ENCODE results near the gene CLCF1.

Gene CLCF1

DNA sequence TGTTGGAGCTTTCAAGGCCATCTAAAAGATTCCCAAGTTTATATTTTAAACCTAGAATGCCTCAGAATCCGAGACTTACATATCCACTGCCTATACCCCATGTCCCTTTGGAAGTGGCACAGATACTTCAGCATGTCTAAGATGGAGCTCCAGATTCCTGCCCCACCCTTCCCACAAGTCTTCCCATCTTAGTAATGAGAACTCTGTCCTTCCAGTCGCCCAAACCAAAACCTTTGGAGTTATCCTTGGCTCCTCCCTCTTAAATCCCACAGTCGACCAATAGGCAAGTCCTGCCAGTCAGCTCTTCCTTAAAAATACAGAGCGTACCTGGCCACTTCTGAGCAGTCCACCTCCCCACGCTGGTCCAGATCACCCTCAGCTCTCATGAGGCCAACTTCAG lies 24.4 kb downstream of the CLCF1 start:
- Histone ChIP-seq H3K9me3 (ENCODE audit: low read length) (no peaks in the 10 kb centered on the region), H3K4me1 (ENCODE audit: insufficient read depth, low read length) (peaks cover 18% of the 10 kb centered on the region), H3K27ac (ENCODE audit: low read depth, low read length) (no peak overlapping the region), H3K9ac (ENCODE audit: low read length) (no peak overlapping the region), H3K27me3 (ENCODE audit: control insufficient read depth in 1 of 2, insufficient read depth in 2 of 2, low read length in 2 of 2) (no peaks in the 10 kb centered on the region), H3K4me3 (ENCODE audit: low read depth in 1 of 2, low read length in 2 of 2) (no peak overlapping the region), H3K36me3 (ENCODE audit: insufficient read depth, low read length) (no peaks in the 10 kb centered on the region)

GRCh38 chr11:67347964-67348749 lies 25.2 kb downstream of the CLCF1 start:
- H3K9ac ChIP-seq (ENCODE audit: low read length): no peak overlapping the region
- H3K4me1 ChIP-seq (ENCODE audit: insufficient read depth, low read length): peaks cover 14% of the 10 kb centered on the region
- H3K4me3 ChIP-seq (ENCODE audit: low read depth in 1 of 2, low read length in 2 of 2): no peak overlapping the region
- no peaks in the 10 kb centered on the region for H3K27me3 ChIP-seq (ENCODE audit: control insufficient read depth in 1 of 2, insufficient read depth in 2 of 2, low read length in 2 of 2)
- H3K27ac ChIP-seq (ENCODE audit: low read depth, low read length): no peak overlapping the region
- no peaks in the 10 kb centered on the region for H3K9me3 ChIP-seq (ENCODE audit: low read length)
- H3K36me3 ChIP-seq (ENCODE audit: insufficient read depth, low read length): no peaks in the 10 kb centered on the region

GRCh38 chr11:67345920-67346819 lies 27.2 kb downstream of the CLCF1 start:
- no peak overlapping the region for H3K27ac ChIP-seq (ENCODE audit: low read depth, low read length)
- H3K4me3 ChIP-seq (ENCODE audit: low read depth in 1 of 2, low read length in 2 of 2): no peak overlapping the region
- H3K9ac ChIP-seq (ENCODE audit: low read length): no peak overlapping the region
- no peaks in the 10 kb centered on the region for H3K36me3 ChIP-seq (ENCODE audit: insufficient read depth, low read length)
- H3K27me3 ChIP-seq (ENCODE audit: control insufficient read depth in 1 of 2, insufficient read depth in 2 of 2, low read length in 2 of 2): no peaks in the 10 kb centered on the region
- no peaks in the 10 kb centered on the region for H3K9me3 ChIP-seq (ENCODE audit: low read length)
- H3K4me1 ChIP-seq (ENCODE audit: insufficient read depth, low read length): no peaks in the 10 kb centered on the region

DNA sequence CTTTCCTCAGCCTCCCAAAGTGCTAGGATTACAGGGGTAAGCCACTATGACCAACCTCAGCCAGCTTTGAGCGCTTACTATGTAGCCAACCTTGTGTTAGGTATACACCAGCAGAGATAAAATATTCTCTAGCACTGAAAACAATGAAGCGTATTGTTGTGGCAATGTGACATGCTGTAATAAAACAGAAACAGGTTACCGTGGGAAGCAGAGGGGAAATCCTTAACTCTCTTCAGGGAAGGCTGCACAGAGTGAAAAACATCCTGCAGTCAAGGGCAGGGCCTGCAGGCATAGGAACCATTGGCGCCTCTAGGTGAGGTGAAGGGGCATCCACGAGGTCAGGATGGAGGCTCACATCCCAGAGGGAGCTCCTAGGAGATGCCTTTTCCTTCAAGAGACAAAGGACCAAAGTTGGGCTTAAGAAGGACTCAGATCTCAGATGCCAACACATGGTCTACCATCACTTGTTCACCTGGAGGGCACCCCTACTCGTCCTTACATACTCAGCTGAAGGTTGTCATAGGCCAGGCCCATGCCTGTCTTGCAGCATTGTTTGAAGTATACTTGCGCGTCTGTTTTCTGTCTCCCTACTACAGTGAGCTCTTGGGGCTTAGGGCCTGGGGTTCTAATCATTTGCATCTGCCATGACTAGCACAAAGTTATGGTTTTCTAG lies 28.0 kb downstream of the CLCF1 start:
- no peaks in the 10 kb centered on the region for H3K36me3 ChIP-seq (ENCODE audit: insufficient read depth, low read length)
- no peaks in the 10 kb centered on the region for H3K27me3 ChIP-seq (ENCODE audit: control insufficient read depth in 1 of 2, insufficient read depth in 2 of 2, low read length in 2 of 2)
- H3K9me3 ChIP-seq (ENCODE audit: low read length): no peaks in the 10 kb centered on the region
- no peaks in the 10 kb centered on the region for H3K4me1 ChIP-seq (ENCODE audit: insufficient read depth, low read length)
- no peak overlapping the region for H3K9ac ChIP-seq (ENCODE audit: low read length)
- H3K27ac ChIP-seq (ENCODE audit: low read depth, low read length): no peak overlapping the region
- H3K4me3 ChIP-seq (ENCODE audit: low read depth in 1 of 2, low read length in 2 of 2): no peak overlapping the region

DNA sequence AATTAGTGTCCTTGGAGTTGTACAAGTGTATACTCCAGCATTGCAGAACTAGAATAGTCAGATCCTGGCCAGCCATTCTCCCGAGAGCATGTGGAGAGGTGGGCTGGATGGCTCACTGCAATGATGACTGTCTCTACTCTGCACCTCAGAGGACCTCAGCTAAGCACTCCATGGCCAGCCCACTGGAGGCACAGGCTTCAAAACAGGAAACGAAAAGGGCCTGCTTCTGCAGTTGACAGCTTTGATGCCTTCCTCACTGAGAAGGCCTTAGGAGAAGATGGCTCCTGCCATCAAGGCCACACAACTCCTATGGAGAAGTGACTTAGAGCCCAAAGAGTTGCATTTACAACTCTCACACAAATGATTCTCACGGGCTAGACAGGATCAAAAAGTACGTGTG lies 29.1 kb downstream of the CLCF1 start:
- Histone ChIP-seq H3K36me3 (ENCODE audit: insufficient read depth, low read length) (no peaks in the 10 kb centered on the region), H3K4me3 (ENCODE audit: low read depth in 1 of 2, low read length in 2 of 2) (no peak overlapping the region), H3K9me3 (ENCODE audit: low read length) (no peaks in the 10 kb centered on the region), H3K27me3 (ENCODE audit: control insufficient read depth in 1 of 2, insufficient read depth in 2 of 2, low read length in 2 of 2) (no peaks in the 10 kb centered on the region), H3K27ac (ENCODE audit: low read depth, low read length) (no peak overlapping the region), H3K4me1 (ENCODE audit: insufficient read depth, low read length) (no peaks in the 10 kb centered on the region), H3K9ac (ENCODE audit: low read length) (no peak overlapping the region)

DNA sequence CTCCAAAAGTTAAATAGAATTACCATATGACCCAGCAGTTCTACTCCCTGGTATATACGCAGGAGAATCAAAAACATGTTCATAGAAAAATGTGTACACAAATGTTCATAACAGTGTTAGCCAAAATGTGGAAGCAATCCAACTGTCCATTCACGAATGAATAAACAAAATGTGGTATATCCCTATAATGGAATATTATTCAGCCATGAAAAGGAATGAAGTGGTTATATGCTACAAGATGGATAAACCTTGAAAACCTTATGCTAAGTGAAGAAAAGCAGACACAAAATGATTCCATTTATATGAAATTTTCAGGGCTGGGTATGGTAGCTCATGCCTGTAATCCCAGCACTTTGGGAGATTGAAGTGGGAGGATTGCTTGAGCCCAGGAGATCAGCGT lies 36.1 kb downstream of the CLCF1 start:
- H3K27ac ChIP-seq (ENCODE audit: low read depth, low read length): no peak overlapping the region
- H3K36me3 ChIP-seq (ENCODE audit: insufficient read depth, low read length): peaks cover 8% of the 10 kb centered on the region
- H3K4me3 ChIP-seq (ENCODE audit: low read depth in 1 of 2, low read length in 2 of 2): no peak overlapping the region
- H3K9me3 ChIP-seq (ENCODE audit: low read length): no peaks in the 10 kb centered on the region
- H3K4me1 ChIP-seq (ENCODE audit: insufficient read depth, low read length): no peaks in the 10 kb centered on the region
- H3K27me3 ChIP-seq (ENCODE audit: control insufficient read depth in 1 of 2, insufficient read depth in 2 of 2, low read length in 2 of 2): no peaks in the 10 kb centered on the region
- H3K9ac ChIP-seq (ENCODE audit: low read length): no peak overlapping the region

DNA sequence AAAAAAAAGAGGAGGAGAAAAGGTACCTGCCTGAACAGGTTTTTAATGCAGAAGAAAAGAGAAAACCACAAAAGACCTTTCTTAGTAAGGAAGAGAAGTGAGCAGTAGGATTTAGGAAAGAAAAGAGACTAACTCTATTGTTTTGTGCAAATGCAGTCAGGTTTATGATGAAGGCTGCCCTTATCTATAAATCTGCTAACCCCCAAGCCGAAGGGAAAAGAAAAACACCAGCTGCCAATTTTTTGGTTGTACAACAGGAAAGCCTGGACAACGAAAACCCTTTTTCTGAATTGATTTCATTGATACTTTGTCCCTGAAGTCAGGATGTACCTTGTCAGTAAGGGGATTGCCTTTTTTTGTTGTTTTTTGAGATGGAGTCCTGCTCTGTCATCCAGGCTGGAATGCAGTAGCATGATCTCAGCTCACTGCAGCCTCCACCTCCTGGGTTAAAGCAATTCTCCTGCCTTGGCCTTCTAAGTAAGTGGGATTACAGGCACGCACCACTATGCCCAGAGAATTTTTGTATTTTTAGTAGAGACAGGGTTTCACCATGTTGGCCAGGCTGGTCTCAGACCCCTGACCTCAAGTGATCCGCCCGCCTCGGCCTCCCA lies 41.2 kb downstream of the CLCF1 start:
- Histone ChIP-seq H3K9ac (ENCODE audit: low read length) (no peak overlapping the region), H3K4me1 (ENCODE audit: insufficient read depth, low read length) (no peaks in the 10 kb centered on the region), H3K9me3 (ENCODE audit: low read length) (no peaks in the 10 kb centered on the region), H3K4me3 (ENCODE audit: low read depth in 1 of 2, low read length in 2 of 2) (no peak overlapping the region), H3K27ac (ENCODE audit: low read depth, low read length) (no peak overlapping the region), H3K27me3 (ENCODE audit: control insufficient read depth in 1 of 2, insufficient read depth in 2 of 2, low read length in 2 of 2) (no peaks in the 10 kb centered on the region), H3K36me3 (ENCODE audit: insufficient read depth, low read length) (peaks cover 8% of the 10 kb centered on the region)

GRCh38 chr11:67323526-67323925 lies 49.9 kb downstream of the CLCF1 start:
- Histone ChIP-seq H3K9me3 (ENCODE audit: low read length) (no peaks in the 10 kb centered on the region), H3K27me3 (ENCODE audit: control insufficient read depth in 1 of 2, insufficient read depth in 2 of 2, low read length in 2 of 2) (no peaks in the 10 kb centered on the region), H3K27ac (ENCODE audit: low read depth, low read length) (no peak overlapping the region), H3K4me1 (ENCODE audit: insufficient read depth, low read length) (peaks cover 7% of the 10 kb centered on the region), H3K4me3 (ENCODE audit: low read depth in 1 of 2, low read length in 2 of 2) (no peak overlapping the region), H3K36me3 (ENCODE audit: insufficient read depth, low read length) (no peaks in the 10 kb centered on the region), H3K9ac (ENCODE audit: low read length) (no peak overlapping the region)

- no peak overlapping the region for H3K4me3 ChIP-seq (ENCODE audit: low read depth in 1 of 2, low read length in 2 of 2)
- H3K36me3 ChIP-seq (ENCODE audit: insufficient read depth, low read length): no peaks in the 10 kb centered on the region
- H3K9me3 ChIP-seq (ENCODE audit: low read length): no peaks in the 10 kb centered on the region
- H3K27ac ChIP-seq (ENCODE audit: low read depth, low read length): no peak overlapping the region
- no peaks in the 10 kb centered on the region for H3K27me3 ChIP-seq (ENCODE audit: control insufficient read depth in 1 of 2, insufficient read depth in 2 of 2, low read length in 2 of 2)
- H3K9ac ChIP-seq (ENCODE audit: low read length): no peak overlapping the region
- H3K4me1 ChIP-seq (ENCODE audit: insufficient read depth, low read length): peaks cover 11% of the 10 kb centered on the region
These were observed 51.3 kb downstream of the CLCF1 start for GRCh38 chr11:67322049-67322448.

GRCh38 chr11:67321313-67321871 lies 52.0 kb downstream of the CLCF1 start:
- H3K36me3 ChIP-seq (ENCODE audit: insufficient read depth, low read length): no peaks in the 10 kb centered on the region
- H3K27ac ChIP-seq (ENCODE audit: low read depth, low read length): no peak overlapping the region
- no peak overlapping the region for H3K9ac ChIP-seq (ENCODE audit: low read length)
- peaks cover 11% of the 10 kb centered on the region for H3K4me1 ChIP-seq (ENCODE audit: insufficient read depth, low read length)
- no peak overlapping the region for H3K4me3 ChIP-seq (ENCODE audit: low read depth in 1 of 2, low read length in 2 of 2)
- H3K9me3 ChIP-seq (ENCODE audit: low read length): no peaks in the 10 kb centered on the region
- no peaks in the 10 kb centered on the region for H3K27me3 ChIP-seq (ENCODE audit: control insufficient read depth in 1 of 2, insufficient read depth in 2 of 2, low read length in 2 of 2)

GRCh38 chr11:67320691-67321090 lies 52.7 kb downstream of the CLCF1 start:
- H3K4me3 ChIP-seq (ENCODE audit: low read depth in 1 of 2, low read length in 2 of 2): no peak overlapping the region
- H3K9ac ChIP-seq (ENCODE audit: low read length): no peak overlapping the region
- peaks cover 11% of the 10 kb centered on the region for H3K4me1 ChIP-seq (ENCODE audit: insufficient read depth, low read length)
- no peaks in the 10 kb centered on the region for H3K36me3 ChIP-seq (ENCODE audit: insufficient read depth, low read length)
- no peak overlapping the region for H3K27ac ChIP-seq (ENCODE audit: low read depth, low read length)
- no peaks in the 10 kb centered on the region for H3K9me3 ChIP-seq (ENCODE audit: low read length)
- H3K27me3 ChIP-seq (ENCODE audit: control insufficient read depth in 1 of 2, insufficient read depth in 2 of 2, low read length in 2 of 2): no peaks in the 10 kb centered on the region

All from muscle layer of colon (tissue), 2 donors.